Pulmonary artery endothelial cell (primary cell): ENCODE measurements around the gene RPS17. TPM values are rescaled to one million over a fixed set of nuclear protein-coding genes. Genes with fewer than 3 reads are reported as not detected.
A peak's percentile ranks its signal among the peaks of the same experiment; 100 is the strongest.
"Not testable (repeated sequence)": the region's sequence is repeated elsewhere in the genome, so short reads cannot be mapped to it uniquely, and the experiment has no call there.

Source experiments
- DNase-seq: peaks from one replicate; pipeline ENCODE4 v3.0.0-alpha.2; 2011; ENCODE audit warnings: low read depth, low spot score
- total RNA-seq: library from RNA; depleted of rRNA; stranded (reverse); fragments of >200 nt; gene quantifications from 2 replicates; pipeline ENCODE4 v1.2.3, GENCODE V29; 2014

The RPS17 gene
- total RNA-seq, 1 donor from 2014 or later: 2,039 TPM

DNA sequence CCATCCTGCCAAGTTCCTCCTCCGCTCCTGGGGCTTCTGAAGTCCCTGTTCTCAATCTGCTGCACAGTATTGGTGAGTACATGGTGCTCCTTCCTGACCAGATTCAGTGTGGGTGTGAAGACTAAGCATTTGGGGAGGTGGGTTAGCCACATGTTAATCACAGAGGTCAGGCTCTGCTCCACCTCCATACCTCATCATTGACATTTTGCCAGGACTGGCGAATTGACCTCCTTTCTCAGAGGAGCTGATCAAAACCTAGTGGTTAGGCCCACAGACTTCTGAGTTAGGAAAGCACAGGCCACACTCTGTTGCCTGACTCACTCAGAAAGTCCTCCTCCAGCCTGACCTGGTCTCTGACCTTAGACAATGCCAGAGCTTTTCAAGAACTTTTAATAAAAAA, 8.4 kb upstream of the RPS17 start:
- no peak for DNase-seq

GRCh38 chr15:82545478-82545877, 5.2 kb upstream of the RPS17 start:
- DNase-seq: no peak

DNA sequence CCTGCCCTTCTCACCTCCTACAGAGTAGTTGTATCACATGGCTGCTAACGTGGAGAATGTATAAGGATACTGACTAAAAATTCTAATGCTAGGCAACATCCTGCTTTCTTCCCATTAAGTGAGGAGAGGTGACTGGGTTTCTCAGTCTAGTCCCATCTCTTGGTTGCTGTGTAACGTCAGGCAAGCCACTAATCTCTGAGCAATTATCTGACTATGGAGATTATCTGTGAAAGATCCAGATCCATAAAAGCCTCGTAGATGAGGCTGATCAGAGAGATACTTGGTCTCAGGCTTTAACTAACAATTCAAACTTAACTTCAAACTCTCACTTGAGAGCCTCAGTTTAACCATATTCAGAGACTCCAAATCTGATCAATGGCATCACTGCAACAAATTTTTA, 4.7 kb upstream of the RPS17 start:
- DNase-seq: no peak

DNA sequence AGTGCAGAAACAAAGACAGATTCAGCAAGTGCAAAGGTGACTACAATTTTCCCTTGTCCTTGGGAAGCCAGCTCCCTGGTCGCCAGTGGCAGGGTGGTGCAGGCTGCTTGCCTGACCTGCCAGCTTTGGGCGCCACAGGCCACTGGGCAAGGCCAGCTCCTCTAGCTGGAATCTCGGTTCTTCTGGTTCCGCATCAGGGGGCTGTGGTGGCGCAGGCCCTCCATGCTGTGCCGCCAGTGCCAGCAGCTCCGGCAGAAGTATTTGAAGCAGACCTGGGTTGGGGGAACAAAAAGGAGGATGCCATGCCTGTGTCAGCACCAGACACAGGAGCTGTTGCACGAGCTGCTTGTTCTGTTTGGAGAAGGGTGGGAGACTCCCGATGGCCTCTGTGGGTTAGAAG, 4.2 kb upstream of the RPS17 start:
- no peak for DNase-seq

DNA sequence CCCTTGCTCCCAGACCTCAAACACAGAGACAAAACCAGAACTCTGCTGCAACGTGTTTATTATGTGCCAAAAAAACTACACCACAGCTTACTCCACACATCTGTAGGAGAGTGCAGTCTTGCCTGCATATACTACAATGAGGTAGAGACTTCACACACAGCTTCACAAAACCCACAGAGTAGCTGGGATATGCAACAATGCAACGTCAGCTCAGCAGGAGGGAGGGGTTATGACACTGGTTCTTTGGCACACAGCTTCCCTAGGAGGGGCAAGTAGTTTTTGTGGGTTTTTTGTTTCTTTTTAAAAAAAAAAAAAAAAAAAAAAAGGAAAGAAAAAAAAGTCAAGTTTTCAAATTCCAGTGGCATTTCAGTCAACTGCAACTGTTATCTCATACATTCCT, 2.9 kb upstream of the RPS17 start:
- DNase-seq: no peak

- no peak for DNase-seq
These were observed 751 bp upstream of the RPS17 start for GRCh38 chr15:82540984-82541431.

GRCh38 chr15:82539691-82540054, 584 bp downstream of the RPS17 start:
- DNase-seq: no peak

GRCh38 chr15:82538961-82539690, 1.1 kb downstream of the RPS17 start:
- no peak for DNase-seq

DNA sequence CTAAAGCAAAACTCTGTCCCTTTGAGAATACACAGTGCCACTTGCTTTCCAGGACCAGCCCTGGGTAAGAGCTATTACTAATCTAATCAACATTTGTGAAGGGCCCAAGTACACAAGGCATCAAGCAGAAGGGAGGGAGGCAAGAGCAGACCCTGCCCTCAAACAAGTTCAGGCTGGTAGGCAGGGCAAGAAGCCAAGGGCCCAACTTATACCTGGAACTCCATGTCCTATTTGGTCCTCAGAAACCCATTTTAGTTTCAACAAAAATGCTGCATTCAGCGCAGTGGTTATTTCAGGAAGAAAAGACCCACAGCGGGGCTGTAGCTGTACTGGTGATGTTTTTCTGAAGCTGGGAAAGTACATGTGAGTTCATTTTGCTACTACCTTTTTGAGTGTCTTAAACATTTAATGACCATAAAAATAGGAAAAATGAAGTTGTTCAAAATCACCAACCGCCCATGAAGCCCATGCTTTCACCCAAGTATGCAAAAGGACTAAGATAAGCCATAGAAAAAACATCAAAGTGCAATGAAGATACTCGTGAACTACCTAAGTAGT, 2.8 kb downstream of the RPS17 start:
- no peak for DNase-seq

DNA sequence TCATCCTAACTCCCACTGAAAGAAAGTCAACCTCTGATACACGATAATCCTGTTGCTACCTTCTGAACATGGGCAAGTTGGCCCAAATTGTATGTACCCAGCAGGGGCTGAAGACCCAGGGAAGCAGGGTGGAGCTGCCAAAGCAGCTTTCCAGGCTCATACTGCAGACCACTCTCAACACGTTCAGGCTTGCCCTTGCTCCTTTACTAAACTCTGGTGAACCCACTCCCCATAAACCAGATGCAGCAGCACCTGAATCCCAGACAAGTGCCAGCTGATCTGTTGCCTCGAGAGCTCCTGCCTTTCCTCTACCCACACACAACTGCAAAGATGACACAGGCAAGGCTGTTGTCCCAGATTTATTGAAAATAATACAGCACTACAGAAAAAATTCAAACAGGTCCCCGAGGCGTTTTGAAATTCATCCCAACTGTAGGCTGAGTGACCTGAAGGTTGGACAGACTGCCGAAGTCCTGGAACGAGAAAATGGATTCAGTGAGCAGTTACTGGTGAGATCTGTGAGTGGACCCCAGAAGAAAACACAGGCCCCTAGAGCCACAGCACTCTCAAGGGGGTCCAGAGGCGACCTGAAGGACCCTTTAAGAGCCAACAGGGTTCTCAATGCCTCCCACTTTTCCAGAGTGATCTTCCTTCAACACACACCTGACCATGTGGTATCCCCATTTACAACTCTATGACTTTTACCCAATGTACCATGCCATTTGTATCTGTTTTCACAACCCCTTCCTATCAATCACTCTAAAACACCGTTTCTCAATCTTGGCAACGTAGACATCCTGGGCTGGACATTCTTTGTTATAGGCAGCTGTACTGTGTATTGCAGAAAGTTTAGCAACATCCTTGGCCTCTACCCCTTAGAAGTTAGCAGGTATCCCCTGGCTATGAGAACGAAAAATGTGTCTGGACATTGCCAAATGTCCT, 3.6 kb downstream of the RPS17 start:
- DNase-seq: no peak

- no peak for DNase-seq
These were observed 4.5 kb downstream of the RPS17 start for GRCh38 chr15:82535566-82536408.

DNA sequence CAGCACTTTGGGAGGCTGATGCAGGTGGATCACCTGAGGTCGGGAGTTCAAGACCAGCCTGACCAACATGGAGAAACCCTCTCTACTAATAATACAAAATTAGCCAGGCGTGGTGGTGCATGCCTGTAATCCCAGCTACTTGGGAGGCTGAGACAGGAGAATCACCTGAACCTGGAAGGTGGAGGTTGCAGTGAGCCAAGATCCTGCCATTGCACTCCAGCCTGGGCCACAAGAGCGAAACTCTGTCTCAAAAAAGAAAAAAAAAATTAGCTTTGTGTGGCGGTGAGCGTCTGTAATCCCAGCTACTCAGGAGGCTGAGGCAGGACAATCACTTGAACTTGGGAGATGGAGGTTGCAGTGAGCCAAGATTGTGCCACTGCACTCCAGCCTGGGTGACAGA, 5.1 kb downstream of the RPS17 start:
- not testable (repeated sequence) for DNase-seq

DNA sequence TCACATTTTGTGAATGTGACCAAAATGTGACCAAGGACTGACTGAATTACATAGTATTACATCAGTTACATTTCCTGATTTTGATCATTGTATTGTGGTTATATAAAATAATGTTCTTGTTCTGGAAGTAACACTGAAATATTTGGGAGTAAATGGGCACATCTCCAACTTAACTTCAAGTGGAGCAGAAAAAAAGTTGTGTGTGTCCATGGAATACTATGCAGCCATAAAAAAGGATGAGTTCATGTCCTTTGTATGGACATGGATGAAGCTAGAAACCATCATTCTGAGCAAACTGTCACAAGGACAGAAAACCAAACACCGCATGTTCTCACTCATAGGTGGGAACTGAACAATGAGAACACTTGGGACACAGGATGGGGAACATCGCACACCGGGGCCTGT, 5.8 kb downstream of the RPS17 start:
- DNase-seq: not testable (repeated sequence)

DNA sequence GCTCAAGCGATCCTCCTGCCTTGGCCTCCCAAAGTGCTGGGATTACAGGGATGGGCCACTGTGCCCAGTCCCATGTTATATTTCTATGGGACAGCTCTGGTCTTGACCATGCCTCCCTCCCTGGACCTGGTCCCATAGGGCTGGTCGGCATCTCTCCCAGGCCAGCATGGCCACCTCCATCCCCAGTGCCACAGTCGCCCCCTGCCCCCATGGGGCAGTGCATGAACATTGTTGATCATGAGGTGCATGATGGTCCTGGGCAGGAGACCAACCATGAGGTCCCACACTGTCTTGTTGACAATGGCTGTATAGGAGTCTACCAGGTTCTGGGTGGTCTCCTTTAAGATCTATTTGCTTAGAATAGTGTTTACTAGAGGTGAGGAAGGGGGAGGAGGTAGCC, 6.5 kb downstream of the RPS17 start:
- no peak for DNase-seq

DNA sequence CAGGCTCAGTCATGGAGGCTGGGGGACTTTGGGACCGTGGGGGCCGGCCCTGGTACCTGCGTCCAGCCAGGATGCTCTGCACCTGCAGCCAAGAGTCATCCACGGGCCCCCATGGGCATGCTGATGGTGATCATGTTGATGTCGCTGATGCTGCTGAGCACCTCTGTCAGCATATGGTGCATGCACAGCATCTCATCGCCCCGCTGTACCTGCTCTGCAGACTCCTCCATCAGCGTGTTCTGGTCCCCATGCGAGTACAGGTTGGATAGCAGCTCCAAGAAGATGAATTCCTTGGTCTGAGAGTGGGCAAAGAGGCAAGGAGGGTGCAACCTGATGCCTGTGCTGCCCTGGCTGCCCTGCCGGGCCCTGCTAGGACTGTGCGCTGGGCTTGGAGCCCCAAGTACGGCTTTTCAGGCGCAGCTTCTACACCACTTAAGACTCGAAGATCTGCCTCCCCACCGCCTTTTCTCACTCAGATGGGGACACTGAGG, 7.2 kb downstream of the RPS17 start:
- DNase-seq: no peak

DNA sequence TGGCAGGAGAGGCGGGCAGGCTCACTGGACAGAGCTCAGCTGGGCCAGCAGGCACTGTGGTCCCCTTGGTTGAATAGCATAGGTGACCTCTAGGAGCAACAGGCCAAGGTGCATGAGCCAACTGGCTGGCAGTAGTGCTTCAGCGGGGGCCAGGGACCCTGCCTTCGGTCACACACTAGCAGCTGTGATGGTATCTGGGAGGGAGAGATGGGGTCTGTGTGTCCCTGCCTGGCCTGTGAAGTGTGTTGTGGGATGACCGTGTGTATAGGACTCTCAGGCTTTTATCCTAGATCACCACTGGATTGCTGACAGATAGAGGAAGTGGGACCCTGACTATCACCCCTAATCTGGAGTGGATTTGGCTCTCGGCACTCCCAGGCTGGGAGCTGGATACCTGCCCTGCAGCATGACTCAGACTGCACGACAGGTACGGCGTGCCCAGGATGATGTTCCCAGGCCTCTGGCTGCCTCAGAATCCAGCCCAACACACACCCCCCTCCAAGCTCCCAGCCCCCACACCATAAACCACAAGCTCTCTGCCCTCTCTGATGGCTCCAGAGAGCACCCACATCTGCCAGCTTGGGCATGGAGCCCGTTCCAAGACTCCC, 7.8 kb downstream of the RPS17 start:
- no peak for DNase-seq

- DNase-seq: no peak
These were observed 8.5 kb downstream of the RPS17 start for GRCh38 chr15:82531496-82532382.

DNA sequence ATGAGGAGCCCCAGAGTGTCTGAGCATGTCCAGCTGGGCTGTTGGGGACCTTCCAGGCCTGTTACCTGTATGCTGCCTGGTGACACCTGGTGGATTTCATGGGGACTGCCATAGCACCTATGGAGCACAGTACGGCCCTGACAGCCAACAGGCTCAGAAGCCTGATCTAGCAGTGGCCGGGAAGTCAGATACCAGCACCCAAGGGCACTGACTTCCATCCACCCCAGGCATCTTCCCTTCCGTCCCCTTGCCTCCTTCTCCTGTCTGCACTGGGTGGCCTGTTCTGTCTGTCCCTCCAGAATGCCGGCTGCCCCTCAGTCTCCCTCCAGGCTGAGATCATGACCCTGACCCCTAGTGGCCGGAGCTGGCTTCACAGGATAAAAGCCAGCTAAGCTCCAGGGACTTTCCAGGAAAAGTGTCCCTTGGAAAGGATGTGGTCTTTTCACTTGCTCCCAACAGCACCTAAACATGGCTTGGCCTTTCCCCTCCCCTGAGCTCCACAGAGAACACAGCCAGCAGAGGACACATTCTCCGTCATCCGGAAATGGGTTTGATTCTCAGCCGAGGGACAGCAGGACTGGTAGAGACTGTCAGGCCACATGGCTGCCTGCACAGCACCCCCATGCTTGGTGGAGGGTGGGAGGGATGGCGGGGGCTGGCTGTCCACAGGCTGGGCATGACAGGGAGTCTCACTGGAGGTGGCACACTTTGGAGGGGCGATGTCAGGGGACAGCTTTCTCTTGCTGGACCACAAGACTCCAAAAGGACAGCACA, 9.5 kb downstream of the RPS17 start:
- DNase-seq: peak; percentile 22

GRCh38 chr15:82530006-82530405, 10.3 kb downstream of the RPS17 start:
- no peak for DNase-seq
